H7 (cell line): ENCODE measurements around the gene NMBR. TPM values are rescaled to one million over a fixed set of nuclear protein-coding genes. Genes with fewer than 3 reads are reported as not detected.
"Not testable (repeated sequence)": the region's sequence is repeated elsewhere in the genome, so short reads cannot be mapped to it uniquely, and the experiment has no call there.

Source experiments
- DNase-seq: peaks from one replicate; pipeline ENCODE4 v3.0.0; 2012
- H3K27me3 ChIP-seq: 2 replicates; pipeline ENCODE4 v1.6.0; 2011; ENCODE audit warnings: mild to moderate bottlenecking, low read length; ENCODE audit not compliant: control insufficient read depth, insufficient read depth
- H3K36me3 ChIP-seq: replicated peaks from 2 replicates; pipeline ENCODE4 v1.5.1; 2011; ENCODE audit warnings: low read length; ENCODE audit not compliant: control insufficient read depth, insufficient read depth
- H3K4me3 ChIP-seq: 2 replicates; pipeline ENCODE4 v1.5.1; 2011; ENCODE audit warnings: low read depth, mild to moderate bottlenecking, control low read depth, low read length, moderate library complexity; ENCODE audit not compliant: insufficient read depth
- total RNA-seq: library from RNA; depleted of rRNA; stranded (reverse); fragments of >200 nt; shearing (Covaris generic); gene quantifications from 2 replicates; pipeline ENCODE4 v1.2.3, GENCODE V29; 2014

NMBR gene
- total RNA-seq, 1 experiment from 2014 or later: not detected

- Histone ChIP-seq H3K36me3 (peaks cover 3% of the 10 kb centered on the region), H3K27me3 (no peaks in the 10 kb centered on the region), H3K4me3 (no peak overlapping the region)
- DNase-seq: no peak
Measured at GRCh38 chr6:142171351-142171750, 24.4 kb upstream of the NMBR start.

GRCh38 chr6:142167486-142167885 lies 20.6 kb upstream of the NMBR start:
- no peak for DNase-seq
- peaks cover 3% of the 10 kb centered on the region for H3K36me3 ChIP-seq
- no peak overlapping the region for H3K4me3 ChIP-seq
- no peaks in the 10 kb centered on the region for H3K27me3 ChIP-seq

GRCh38 chr6:142167071-142167470 lies 20.1 kb upstream of the NMBR start:
- no peak for DNase-seq
- Histone ChIP-seq H3K36me3 (peaks cover 3% of the 10 kb centered on the region), H3K27me3 (no peaks in the 10 kb centered on the region), H3K4me3 (no peak overlapping the region)

GRCh38 chr6:142165227-142165626 lies 18.3 kb upstream of the NMBR start:
- no peak for DNase-seq
- Histone ChIP-seq H3K4me3 (no peak overlapping the region), H3K27me3 (no peaks in the 10 kb centered on the region), H3K36me3 (peaks cover 3% of the 10 kb centered on the region)

GRCh38 chr6:142162780-142163179 lies 15.9 kb upstream of the NMBR start:
- no peak for DNase-seq
- Histone ChIP-seq H3K4me3 (no peak overlapping the region), H3K27me3 (no peaks in the 10 kb centered on the region), H3K36me3 (peaks cover 3% of the 10 kb centered on the region)

- H3K4me3 ChIP-seq, DNase-seq, H3K27me3 ChIP-seq, H3K36me3 ChIP-seq: not testable (repeated sequence)
Measured at GRCh38 chr6:142156758-142157068, 9.8 kb upstream of the NMBR start.

- Histone ChIP-seq H3K27me3 (no peaks in the 10 kb centered on the region), H3K4me3 (no peak overlapping the region), H3K36me3 (no peaks in the 10 kb centered on the region)
- peak; percentile 5 for DNase-seq
Measured at GRCh38 chr6:142155895-142156757, 9.2 kb upstream of the NMBR start.

GRCh38 chr6:142155091-142155490 lies 8.2 kb upstream of the NMBR start:
- H3K27me3 ChIP-seq: no peaks in the 10 kb centered on the region
- H3K4me3 ChIP-seq: no peak overlapping the region
- no peaks in the 10 kb centered on the region for H3K36me3 ChIP-seq
- DNase-seq: no peak

GRCh38 chr6:142154336-142154735 lies 7.4 kb upstream of the NMBR start:
- Histone ChIP-seq H3K4me3 (no peak overlapping the region), H3K36me3 (no peaks in the 10 kb centered on the region), H3K27me3 (no peaks in the 10 kb centered on the region)
- DNase-seq: no peak

- Histone ChIP-seq H3K4me3 (no peak overlapping the region), H3K27me3 (no peaks in the 10 kb centered on the region), H3K36me3 (no peaks in the 10 kb centered on the region)
- DNase-seq: no peak
Measured at GRCh38 chr6:142153196-142153595, 6.3 kb upstream of the NMBR start.

GRCh38 chr6:142152746-142153145 lies 5.8 kb upstream of the NMBR start:
- H3K27me3 ChIP-seq: no peaks in the 10 kb centered on the region
- no peak overlapping the region for H3K4me3 ChIP-seq
- H3K36me3 ChIP-seq: no peaks in the 10 kb centered on the region
- no peak for DNase-seq

- not testable (repeated sequence) for H3K27me3 ChIP-seq, H3K4me3 ChIP-seq, DNase-seq, H3K36me3 ChIP-seq
Measured at GRCh38 chr6:142141531-142141930, 5.4 kb downstream of the NMBR start.

- no peak overlapping the region for H3K4me3 ChIP-seq
- no peaks in the 10 kb centered on the region for H3K27me3 ChIP-seq
- H3K36me3 ChIP-seq: no peaks in the 10 kb centered on the region
- no peak for DNase-seq
Measured at GRCh38 chr6:142138876-142139275, 8.0 kb downstream of the NMBR start.

GRCh38 chr6:142132625-142133024 lies 14.3 kb downstream of the NMBR start, which contains the start of gene GJE1:
GJE1 (plus strand) TSS chr6:142132925; CDS start chr6:142133159, 234 bp downstream.
- peak; percentile 6 for DNase-seq
- H3K36me3 ChIP-seq: no peaks in the 10 kb centered on the region
- H3K4me3 ChIP-seq: no peak within 1 kb of the TSS

GRCh38 chr6:142130814-142131213 lies 16.1 kb downstream of the NMBR start:
- H3K4me3 ChIP-seq: no peak overlapping the region

More at GRCh38 chr6:142132625-142133024, 14.3 kb downstream of the NMBR start, which contains the start of gene GJE1:
- no peaks in the 10 kb centered on the region for H3K27me3 ChIP-seq

More at GRCh38 chr6:142130814-142131213, 16.1 kb downstream of the NMBR start:
- H3K27me3 ChIP-seq: no peaks in the 10 kb centered on the region
- no peaks in the 10 kb centered on the region for H3K36me3 ChIP-seq
- DNase-seq: no peak
